ENCODE results near the gene CNOT6.

DNA sequence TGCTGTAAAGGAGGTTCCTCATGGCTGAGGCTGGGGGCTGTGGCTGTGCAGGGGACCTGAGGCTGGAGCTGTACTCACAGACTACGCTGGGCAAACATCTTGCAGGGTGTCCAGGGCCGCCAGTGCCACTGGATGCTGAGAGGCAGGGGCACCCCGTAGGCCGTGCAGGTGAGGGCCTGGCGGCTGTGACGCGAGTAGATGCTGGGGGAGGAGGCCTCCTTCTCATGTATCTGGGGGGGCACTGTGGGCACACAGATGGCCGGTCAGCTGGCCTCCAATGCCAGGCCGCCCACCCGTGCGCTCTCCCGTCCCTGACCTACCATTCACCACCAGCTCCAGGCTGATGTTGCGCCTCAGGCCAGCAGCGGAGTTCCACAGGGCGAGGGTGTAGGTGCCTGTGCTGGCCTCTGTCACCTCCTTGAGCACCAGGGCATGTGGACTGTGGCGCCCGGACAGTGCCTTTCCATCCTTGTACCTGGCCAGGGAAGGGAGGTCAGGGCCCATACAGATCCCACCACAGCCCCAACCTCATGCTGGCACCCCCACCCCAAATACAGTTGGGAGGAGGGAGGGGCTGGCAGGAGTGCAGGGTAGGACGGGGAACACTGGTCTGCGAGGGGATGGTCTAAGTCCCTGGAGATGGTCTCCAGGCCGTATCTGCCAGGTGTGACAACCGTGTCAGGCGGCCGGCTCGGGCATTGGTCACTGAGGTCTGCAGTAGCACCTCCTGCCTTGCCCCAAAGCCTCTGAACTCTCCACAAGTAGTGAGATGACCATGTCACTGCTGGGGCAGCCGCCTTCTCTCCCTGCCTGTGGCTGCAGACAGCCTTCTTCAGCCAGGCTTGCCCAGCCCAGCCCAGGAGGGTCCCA, 131.8 kb downstream of the CNOT6 start:
- TF ChIP-seq, protein P1, sequence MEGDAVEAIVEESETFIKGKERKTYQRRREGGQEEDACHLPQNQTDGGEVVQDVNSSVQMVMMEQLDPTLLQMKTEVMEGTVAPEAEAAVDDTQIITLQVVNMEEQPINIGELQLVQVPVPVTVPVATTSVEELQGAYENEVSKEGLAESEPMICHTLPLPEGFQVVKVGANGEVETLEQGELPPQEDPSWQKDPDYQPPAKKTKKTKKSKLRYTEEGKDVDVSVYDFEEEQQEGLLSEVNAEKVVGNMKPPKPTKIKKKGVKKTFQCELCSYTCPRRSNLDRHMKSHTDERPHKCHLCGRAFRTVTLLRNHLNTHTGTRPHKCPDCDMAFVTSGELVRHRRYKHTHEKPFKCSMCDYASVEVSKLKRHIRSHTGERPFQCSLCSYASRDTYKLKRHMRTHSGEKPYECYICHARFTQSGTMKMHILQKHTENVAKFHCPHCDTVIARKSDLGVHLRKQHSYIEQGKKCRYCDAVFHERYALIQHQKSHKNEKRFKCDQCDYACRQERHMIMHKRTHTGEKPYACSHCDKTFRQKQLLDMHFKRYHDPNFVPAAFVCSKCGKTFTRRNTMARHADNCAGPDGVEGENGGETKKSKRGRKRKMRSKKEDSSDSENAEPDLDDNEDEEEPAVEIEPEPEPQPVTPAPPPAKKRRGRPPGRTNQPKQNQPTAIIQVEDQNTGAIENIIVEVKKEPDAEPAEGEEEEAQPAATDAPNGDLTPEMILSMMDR (IDR thresholded peaks at IDR 0.05): no peak
- TF ChIP-seq POLR2AphosphoS5 (IDR thresholded peaks at IDR 0.05): no peak
- no peak for TF ChIP-seq POLR2A (IDR thresholded peaks at IDR 0.05)

All from prostate gland (tissue), 2 donors.